DOHH2 (cell line): ENCODE results near the gene TADA1.

Experiments
- CTCF ChIP-seq: fragments of 200-600 bp; sonication (generic); IDR thresholded peaks from one replicate; pipeline ENCODE4 v1.5.1; 2014; ENCODE audit warnings: antibody characterized with exemption, mild to moderate bottlenecking, low read depth, low read length; ENCODE audit not compliant: poor library complexity, severe bottlenecking
- EZH2phosphoT487 ChIP-seq: fragments of 200-600 bp; sonication (generic); IDR thresholded peaks from 2 replicates; pipeline ENCODE4 v1.6.1; 2017; ENCODE audit warnings: borderline replicate concordance, mild to moderate bottlenecking, antibody characterized with exemption, low read length, moderate library complexity, mixed read lengths

- TF ChIP-seq EZH2phosphoT487 (no peak), CTCF (no peak)
Observed at GRCh38 chr1:166906647-166907046, 30.6 kb upstream of the TADA1 start.
